ENCODE data around the gene MARCHF6.
"Not testable (repeated sequence)": the region's sequence is repeated elsewhere in the genome, so short reads cannot be mapped to it uniquely, and the experiment has no call there.

Gene MARCHF6

GRCh38 chr5:10324518-10325370, 28.8 kb upstream of the MARCHF6 start:
- no peak for DNase-seq

GRCh38 chr5:10328323-10328722, 25.2 kb upstream of the MARCHF6 start:
- no peak for DNase-seq

GRCh38 chr5:10329446-10329819, 24.1 kb upstream of the MARCHF6 start:
- DNase-seq, result no peak

GRCh38 chr5:10329820-10330481, 23.5 kb upstream of the MARCHF6 start:
- DNase-seq, result no peak

GRCh38 chr5:10330511-10331230, 22.8 kb upstream of the MARCHF6 start:
- no peak for DNase-seq

- DNase-seq, result peak; percentile 90
Observed at GRCh38 chr5:10331341-10331796, 22.1 kb upstream of the MARCHF6 start.

- DNase-seq, result peak; percentile 56
Observed at GRCh38 chr5:10332301-10332700, 21.2 kb upstream of the MARCHF6 start.

- DNase-seq, result no peak
Observed at GRCh38 chr5:10333154-10334006, 20.1 kb upstream of the MARCHF6 start.

GRCh38 chr5:10334831-10335230, 18.7 kb upstream of the MARCHF6 start:
- no peak for DNase-seq

GRCh38 chr5:10335711-10336470, 17.6 kb upstream of the MARCHF6 start:
- DNase-seq, result no peak

- DNase-seq, result no peak
Observed at GRCh38 chr5:10337107-10337506, 16.4 kb upstream of the MARCHF6 start.

- DNase-seq, result peak; percentile 24
Observed at GRCh38 chr5:10337986-10338385, 15.5 kb upstream of the MARCHF6 start.

- DNase-seq, result peak; percentile 61
Observed at GRCh38 chr5:10338686-10339057, 14.8 kb upstream of the MARCHF6 start.

- DNase-seq, result peak; percentile 99
Observed at GRCh38 chr5:10339058-10339811, 14.3 kb upstream of the MARCHF6 start.

GRCh38 chr5:10339958-10340357, 13.5 kb upstream of the MARCHF6 start:
- DNase-seq, result no peak

- DNase-seq, result no peak
Observed at GRCh38 chr5:10343486-10343885, 10.0 kb upstream of the MARCHF6 start.

- not testable (repeated sequence) for DNase-seq
Observed at GRCh38 chr5:10344461-10345106, 8.9 kb upstream of the MARCHF6 start.

- no peak for DNase-seq
Observed at GRCh38 chr5:10348258-10348657, 5.2 kb upstream of the MARCHF6 start.

- DNase-seq, result no peak
Observed at GRCh38 chr5:10351199-10351905, 2.1 kb upstream of the MARCHF6 start.

- no peak for DNase-seq
Observed at GRCh38 chr5:10351919-10352318, 1.6 kb upstream of the MARCHF6 start.
